ENCODE data around the gene SRP68.

DNA sequence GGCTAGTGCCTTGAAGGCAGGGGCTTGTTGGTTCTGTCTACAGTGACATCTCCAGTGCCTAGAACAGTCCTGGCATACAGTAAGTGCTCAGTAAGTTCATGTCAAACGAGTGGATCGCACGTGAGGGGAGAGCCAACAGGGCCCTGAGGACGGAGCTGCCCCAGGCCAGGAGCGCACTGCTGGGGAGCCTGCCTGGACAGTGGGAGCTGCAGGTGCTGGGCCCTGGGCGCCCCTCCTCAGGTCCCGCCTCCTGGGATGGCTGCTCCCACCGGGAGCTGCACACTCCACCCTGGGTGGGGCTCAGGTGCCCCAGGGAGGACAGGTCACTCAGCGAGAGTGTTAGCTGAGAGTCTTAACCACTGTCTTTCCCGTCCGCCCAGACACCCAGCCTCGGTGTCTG is 47.0 kb downstream of the SRP68 start:
- no peak for TF ChIP-seq CTCF (conservative IDR thresholded peaks at IDR 0.05; ENCODE audit: low read length)
- TF ChIP-seq EZH2phosphoT487 (IDR thresholded peaks at IDR 0.05; ENCODE audit: borderline replicate concordance), result no peak
